HCT116 (cell line): ENCODE measurements around the gene EXOC4. TPM values are rescaled to one million over a fixed set of nuclear protein-coding genes. Genes with fewer than 3 reads are reported as not detected.

ENCODE experiments used
- ATAC-seq: fragments of 200-7000 bp; cut with Tn5 transposase; 2 replicates; pipeline ENCODE4 v1.9.1; 2020; ENCODE audit warnings: mild to moderate bottlenecking, moderate library complexity
- BruUV-seq: library from RNA; stranded (reverse); fragments of 400-500 nt; replicated peaks from 2 replicates; lab custom pipeline; 2021; lab: Mats Ljungman, UMichigan
- CTCF ChIA-PET: fragments of 300-600 bp; sonication (Branson Sonifier 250); formaldehyde crosslinking; loops from one replicate; lab custom pipeline; 2021; ENCODE audit warnings: antibody characterized with exemption; lab: Charles Lee
- POLR2A ChIA-PET: fragments of 300-600, 350-600 bp; sonication (Branson Sonifier 250); formaldehyde crosslinking; loops from one replicate; lab custom pipeline; 2021; ENCODE audit warnings: antibody characterized with exemption; lab: Charles Lee
- RAD21 ChIA-PET, 2 experiments: fragments of 300-600 bp; sonication (Branson Sonifier 250); formaldehyde crosslinking; loops; one replicate each; lab custom pipeline; 2023; ENCODE audit warnings: low total read pairs in 2 of 2; ENCODE audit not compliant: uncharacterized antibody in 2 of 2, unreplicated experiment in 2 of 2, low non-redundant PET in 1 of 2; lab: Charles Lee
- DNase-seq: peaks from one replicate; pipeline ENCODE4 v3.0.0-alpha.2; 2010; ENCODE audit warnings: low read depth, low spot score
- H2AFZ ChIP-seq: fragments of 200-600 bp; shearing (Covaris generic), sonication (generic); 2 replicates; pipeline ENCODE4 v1.6.1; 2017; ENCODE audit warnings: low read depth, mixed run types, mixed read lengths, antibody characterized with exemption, low read length; ENCODE audit not compliant: poor library complexity, severe bottlenecking
- H3K27ac ChIP-seq: 2 replicates; pipeline ENCODE4 v1.5.1; 2012; ENCODE audit warnings: low read depth, low read length
- H3K27me3 ChIP-seq: fragments of 200-600 bp; sonication (generic); 2 replicates; pipeline ENCODE4 v1.6.1; 2016; ENCODE audit warnings: mixed run types, low read length, mixed read lengths; ENCODE audit not compliant: insufficient read depth
- H3K36me3 ChIP-seq, 2 experiments: fragments of 200-500 bp in 1 of 2; fragments of 200-600 bp in 1 of 2; sonication (Bioruptor generic) in 1 of 2; sonication (generic) in 1 of 2; 2 replicates each; pipeline versions ENCODE4 v1.5.1 to v1.6.1; 2014 to 2016; ENCODE audit warnings: low read length in 2 of 2, inconsistent platforms in 1 of 2, mixed read lengths in 1 of 2, mixed run types in 1 of 2; ENCODE audit not compliant: insufficient read depth in 2 of 2, control insufficient read depth in 1 of 2
- H3K4me1 ChIP-seq, 2 experiments: fragments of 200-600 bp in 1 of 2; sonication (generic) in 1 of 2; 2 replicates each; pipeline versions ENCODE4 v1.5.1 to v1.6.1; 2012 to 2017; ENCODE audit warnings: low read length in 2 of 2, inconsistent platforms in 1 of 2, mild to moderate bottlenecking in 1 of 2, mixed read lengths in 1 of 2, mixed run types in 1 of 2, moderate library complexity in 1 of 2; ENCODE audit not compliant: insufficient read depth in 2 of 2, control insufficient read depth in 1 of 2
- H3K4me2 ChIP-seq: fragments of 200-600 bp; sonication (generic); 2 replicates; pipeline ENCODE4 v1.6.1; 2017; ENCODE audit warnings: mixed run types, low read length, mixed read lengths
- H3K4me3 ChIP-seq, 2 experiments: fragments of 200-600 bp in 1 of 2; sonication (generic) in 1 of 2; replicated peaks in 1 of 2; 2 replicates each; pipeline ENCODE4 v1.5.1; 2011 to 2016; ENCODE audit warnings: low read length in 2 of 2, control low read depth in 1 of 2, low read depth in 1 of 2, mild to moderate bottlenecking in 1 of 2, mixed read lengths in 1 of 2, mixed run types in 1 of 2
- H3K79me2 ChIP-seq: fragments of 200-600 bp; sonication (generic); 2 replicates; pipeline ENCODE4 v1.6.1; 2017; ENCODE audit warnings: mild to moderate bottlenecking, mixed run types, low read length, moderate library complexity, mixed read lengths; ENCODE audit not compliant: insufficient read depth
- H3K9ac ChIP-seq: fragments of 200-600 bp; sonication (generic); 2 replicates; pipeline ENCODE4 v1.6.1; 2016; ENCODE audit warnings: low read length, mixed read lengths
- H3K9me2 ChIP-seq: fragments of 200-600 bp; sonication (generic), shearing (Covaris generic); 2 replicates; pipeline ENCODE4 v1.6.1; 2017; ENCODE audit warnings: mixed run types, mild to moderate bottlenecking, moderate library complexity; ENCODE audit not compliant: insufficient read depth
- H3K9me3 ChIP-seq, 2 experiments: fragments of 200-500 bp in 1 of 2; fragments of 200-600 bp in 1 of 2; sonication (Bioruptor generic) in 1 of 2; sonication (generic) in 1 of 2; 2 replicates each; pipeline ENCODE4 v1.6.1; 2014 to 2017; ENCODE audit warnings: low read length in 2 of 2, mixed read lengths in 2 of 2, inconsistent platforms in 1 of 2, low read depth in 1 of 2, mild to moderate bottlenecking in 1 of 2, mixed run types in 1 of 2, moderate library complexity in 1 of 2; ENCODE audit not compliant: control insufficient read depth in 1 of 2, insufficient read depth in 1 of 2
- H4K20me1 ChIP-seq: fragments of 200-600 bp; sonication (generic), shearing (Covaris generic); 2 replicates; pipeline ENCODE4 v1.6.1; 2017; ENCODE audit warnings: mixed run types, mild to moderate bottlenecking, moderate library complexity; ENCODE audit not compliant: insufficient read depth
- EGR1 ChIP-seq: IDR thresholded peaks from 2 replicates; pipeline ENCODE4 v1.6.1; 2012; ENCODE audit warnings: low read depth
- ELF1 ChIP-seq: IDR thresholded peaks from 2 replicates; pipeline ENCODE4 v1.6.1; 2012; ENCODE audit warnings: low read depth, borderline replicate concordance
- FOSL1 ChIP-seq: IDR thresholded peaks from 2 replicates; pipeline ENCODE4 v1.6.1; 2012; ENCODE audit warnings: low read depth
- SRF ChIP-seq: IDR thresholded peaks from 2 replicates; pipeline ENCODE4 v1.6.1; 2012; ENCODE audit warnings: low read depth
- TCF7L2 ChIP-seq: IDR thresholded peaks from 2 replicates; pipeline ENCODE4 v1.7.0; 2011; ENCODE audit warnings: borderline replicate concordance, inconsistent platforms; ENCODE audit not compliant: insufficient read depth, insufficient read length; ENCODE audit errors: extremely low read depth
- ZFX ChIP-seq: fragments of 450-650 bp; IDR thresholded peaks from 2 replicates; pipeline ENCODE4 v1.6.1; 2017
- intact Hi-C: fragments of 100-400 bp; cut with micrococcal nuclease; formaldehyde crosslinking; loops from 2 replicates; pipeline ENCODE4 v1.10.0; 2022
- total RNA-seq: library from RNA; stranded (reverse); gene quantifications from one replicate; pipeline ENCODE4 v1.2.1, GENCODE V29; 2021; ENCODE audit not compliant: unreplicated experiment
- TF ChIP-seq, protein P1 (sequence below): IDR thresholded peaks from 2 replicates; pipeline ENCODE4 v1.6.1; 2012; ENCODE audit warnings: low read depth
- TF ChIP-seq, protein P2 (sequence below): IDR thresholded peaks from 2 replicates; pipeline ENCODE4 v1.6.1; 2012
- TF ChIP-seq, protein P3 (sequence below): IDR thresholded peaks from 2 replicates; pipeline ENCODE4 v1.6.1; 2011; ENCODE audit warnings: mild to moderate bottlenecking, low read length, moderate library complexity; ENCODE audit not compliant: insufficient replicate concordance; ENCODE audit errors: extremely low read depth

Gene EXOC4
- total RNA-seq, 1 experiment from 2014 or later, result 40.3 TPM

DNA sequence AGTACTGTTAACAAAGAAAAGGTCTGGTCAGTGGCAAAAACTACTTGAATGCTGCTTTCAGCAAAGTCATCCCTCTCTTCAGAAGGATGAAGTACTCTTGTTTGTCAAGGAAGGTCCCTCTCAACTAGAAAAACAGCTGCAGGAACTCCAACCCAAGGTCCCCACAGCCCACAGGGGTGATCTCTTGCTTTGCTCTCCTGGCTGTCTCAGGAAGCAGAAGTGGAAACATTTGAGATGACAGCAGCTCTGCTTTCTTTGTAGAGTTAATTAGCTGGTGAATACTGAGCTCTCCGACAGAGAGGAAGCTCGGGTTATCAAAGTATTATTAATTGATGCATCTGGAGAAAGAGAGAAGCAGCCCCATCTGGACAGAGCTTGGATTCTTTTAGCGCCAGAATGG lies 848.8 kb downstream of the EXOC4 start:
- Histone ChIP-seq H3K9me3 (no peaks in the 10 kb centered on the region), H3K9me2 (no peaks in the 10 kb centered on the region), H4K20me1 (no peaks in the 10 kb centered on the region), H3K36me3 (no peaks in the 10 kb centered on the region), H3K27me3 (no peaks in the 10 kb centered on the region), H3K9ac (no peak overlapping the region), H2AFZ (no peak overlapping the region), H3K4me2 (no peak overlapping the region), H3K4me1 (no peaks in the 10 kb centered on the region), H3K4me3 (no peak overlapping the region), H3K79me2 (no peaks in the 10 kb centered on the region), H3K27ac (no peak overlapping the region)
- ATAC-seq, result no peak
- ChIA-PET POLR2A (no interaction called here), RAD21 (no interaction called here), CTCF (no interaction called here)
- DNase-seq, result no peak
- intact Hi-C loops, result no loop called here
- TF ChIP-seq FOSL1, result no peak
- TF ChIP-seq, protein P1, sequence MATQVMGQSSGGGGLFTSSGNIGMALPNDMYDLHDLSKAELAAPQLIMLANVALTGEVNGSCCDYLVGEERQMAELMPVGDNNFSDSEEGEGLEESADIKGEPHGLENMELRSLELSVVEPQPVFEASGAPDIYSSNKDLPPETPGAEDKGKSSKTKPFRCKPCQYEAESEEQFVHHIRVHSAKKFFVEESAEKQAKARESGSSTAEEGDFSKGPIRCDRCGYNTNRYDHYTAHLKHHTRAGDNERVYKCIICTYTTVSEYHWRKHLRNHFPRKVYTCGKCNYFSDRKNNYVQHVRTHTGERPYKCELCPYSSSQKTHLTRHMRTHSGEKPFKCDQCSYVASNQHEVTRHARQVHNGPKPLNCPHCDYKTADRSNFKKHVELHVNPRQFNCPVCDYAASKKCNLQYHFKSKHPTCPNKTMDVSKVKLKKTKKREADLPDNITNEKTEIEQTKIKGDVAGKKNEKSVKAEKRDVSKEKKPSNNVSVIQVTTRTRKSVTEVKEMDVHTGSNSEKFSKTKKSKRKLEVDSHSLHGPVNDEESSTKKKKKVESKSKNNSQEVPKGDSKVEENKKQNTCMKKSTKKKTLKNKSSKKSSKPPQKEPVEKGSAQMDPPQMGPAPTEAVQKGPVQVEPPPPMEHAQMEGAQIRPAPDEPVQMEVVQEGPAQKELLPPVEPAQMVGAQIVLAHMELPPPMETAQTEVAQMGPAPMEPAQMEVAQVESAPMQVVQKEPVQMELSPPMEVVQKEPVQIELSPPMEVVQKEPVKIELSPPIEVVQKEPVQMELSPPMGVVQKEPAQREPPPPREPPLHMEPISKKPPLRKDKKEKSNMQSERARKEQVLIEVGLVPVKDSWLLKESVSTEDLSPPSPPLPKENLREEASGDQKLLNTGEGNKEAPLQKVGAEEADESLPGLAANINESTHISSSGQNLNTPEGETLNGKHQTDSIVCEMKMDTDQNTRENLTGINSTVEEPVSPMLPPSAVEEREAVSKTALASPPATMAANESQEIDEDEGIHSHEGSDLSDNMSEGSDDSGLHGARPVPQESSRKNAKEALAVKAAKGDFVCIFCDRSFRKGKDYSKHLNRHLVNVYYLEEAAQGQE, result no peak
- TF ChIP-seq ZFX, result no peak
- TF ChIP-seq TCF7L2, result no peak
- BruUV-seq, result no TSS peak

DNA sequence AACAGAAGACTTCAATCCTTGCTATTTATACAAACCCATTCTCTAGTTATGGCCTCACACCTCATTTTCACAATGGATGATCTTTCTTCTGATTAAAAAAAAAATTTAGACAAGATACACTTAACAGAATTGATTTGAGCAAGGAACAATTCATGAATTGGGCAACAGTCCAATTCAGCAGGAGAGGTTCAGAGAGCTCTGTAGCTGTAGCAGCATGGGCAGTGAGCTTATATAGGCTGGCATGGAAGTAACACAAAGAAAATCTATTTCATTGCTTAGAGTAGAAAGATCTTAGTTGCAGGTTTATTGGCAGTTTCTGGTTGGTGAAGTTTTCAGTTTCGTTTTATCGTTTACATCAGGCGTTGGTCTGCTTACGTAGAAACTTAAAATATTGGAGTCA lies 851.3 kb downstream of the EXOC4 start:
- no peaks in the 10 kb centered on the region for H3K79me2 ChIP-seq
- H3K9me2 ChIP-seq, result no peaks in the 10 kb centered on the region
- no TSS peak for BruUV-seq
- no peaks in the 10 kb centered on the region for H3K9me3 ChIP-seq
- DNase-seq (no peak), ATAC-seq (no peak)
- no peak overlapping the region for H2AFZ ChIP-seq
- no peaks in the 10 kb centered on the region for H4K20me1 ChIP-seq
- intact Hi-C loops, result no loop called here
- ChIA-PET CTCF (no interaction called here), RAD21 (no interaction called here), POLR2A (no interaction called here)
- H3K4me2 ChIP-seq, result no peak overlapping the region
- H3K4me3 ChIP-seq, result no peak overlapping the region
- H3K36me3 ChIP-seq, result no peaks in the 10 kb centered on the region
- no peaks in the 10 kb centered on the region for H3K4me1 ChIP-seq
- H3K27ac ChIP-seq, result no peak overlapping the region
- H3K27me3 ChIP-seq, result no peaks in the 10 kb centered on the region
- TF ChIP-seq, protein P2, sequence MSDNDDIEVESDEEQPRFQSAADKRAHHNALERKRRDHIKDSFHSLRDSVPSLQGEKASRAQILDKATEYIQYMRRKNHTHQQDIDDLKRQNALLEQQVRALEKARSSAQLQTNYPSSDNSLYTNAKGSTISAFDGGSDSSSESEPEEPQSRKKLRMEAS, result no peak
- TF ChIP-seq EGR1 (no peak), FOSL1 (no peak), ELF1 (no peak), SRF (no peak)
- TF ChIP-seq, protein P3, sequence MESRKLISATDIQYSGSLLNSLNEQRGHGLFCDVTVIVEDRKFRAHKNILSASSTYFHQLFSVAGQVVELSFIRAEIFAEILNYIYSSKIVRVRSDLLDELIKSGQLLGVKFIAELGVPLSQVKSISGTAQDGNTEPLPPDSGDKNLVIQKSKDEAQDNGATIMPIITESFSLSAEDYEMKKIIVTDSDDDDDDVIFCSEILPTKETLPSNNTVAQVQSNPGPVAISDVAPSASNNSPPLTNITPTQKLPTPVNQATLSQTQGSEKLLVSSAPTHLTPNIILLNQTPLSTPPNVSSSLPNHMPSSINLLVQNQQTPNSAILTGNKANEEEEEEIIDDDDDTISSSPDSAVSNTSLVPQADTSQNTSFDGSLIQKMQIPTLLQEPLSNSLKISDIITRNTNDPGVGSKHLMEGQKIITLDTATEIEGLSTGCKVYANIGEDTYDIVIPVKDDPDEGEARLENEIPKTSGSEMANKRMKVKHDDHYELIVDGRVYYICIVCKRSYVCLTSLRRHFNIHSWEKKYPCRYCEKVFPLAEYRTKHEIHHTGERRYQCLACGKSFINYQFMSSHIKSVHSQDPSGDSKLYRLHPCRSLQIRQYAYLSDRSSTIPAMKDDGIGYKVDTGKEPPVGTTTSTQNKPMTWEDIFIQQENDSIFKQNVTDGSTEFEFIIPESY, result no peak
- H3K9ac ChIP-seq, result no peak overlapping the region
